SIG-M5 treated with dmso at 0.1 percent for 504 hours (cell line): Measurements from ENCODE around the gene ABCG5.

ENCODE experiments used
- DNase-seq: peaks from one replicate; lab custom pipeline; 2025; ENCODE audit not compliant: unreplicated experiment; lab: John Stamatoyannopoulos, UW

ABCG5 gene

GRCh38 chr2:43838560-43839267 lies at the start of gene ABCG5, which contains the start of gene ABCG8:
ABCG5 (minus strand) TSS chr2:43838839; CDS start chr2:43838679, 160 bp downstream.
ABCG8 (plus strand) TSS chr2:43838971; CDS start chr2:43839054, 83 bp downstream.
- no peak for DNase-seq

GRCh38 chr2:43887176-43887575 lies 48.5 kb upstream of the ABCG5 start:
- no peak for DNase-seq

GRCh38 chr2:43885132-43885632 lies 46.5 kb upstream of the ABCG5 start:
- DNase-seq: no peak

GRCh38 chr2:43884689-43885088 lies 46.0 kb upstream of the ABCG5 start:
- no peak for DNase-seq

GRCh38 chr2:43882312-43882711 lies 43.7 kb upstream of the ABCG5 start:
- DNase-seq: no peak

- DNase-seq: no peak
These were observed 42.3 kb upstream of the ABCG5 start for GRCh38 chr2:43880952-43881351.

GRCh38 chr2:43880471-43880870 lies 41.8 kb upstream of the ABCG5 start:
- DNase-seq: no peak

GRCh38 chr2:43879261-43879660 lies 40.6 kb upstream of the ABCG5 start:
- DNase-seq: peak; percentile 52

GRCh38 chr2:43877782-43878464 lies 39.3 kb upstream of the ABCG5 start:
- peak; percentile 78 for DNase-seq

GRCh38 chr2:43874776-43875451 lies 36.3 kb upstream of the ABCG5 start:
- DNase-seq: no peak

- DNase-seq: no peak
These were observed 33.5 kb upstream of the ABCG5 start for GRCh38 chr2:43872151-43872550.

GRCh38 chr2:43855292-43855691 lies 16.7 kb upstream of the ABCG5 start:
- no peak for DNase-seq

GRCh38 chr2:43854671-43855070 lies 16.0 kb upstream of the ABCG5 start:
- no peak for DNase-seq

- DNase-seq: no peak
These were observed 14.8 kb upstream of the ABCG5 start for GRCh38 chr2:43853141-43854081.

GRCh38 chr2:43852196-43852730 lies 13.6 kb upstream of the ABCG5 start:
- DNase-seq: no peak

GRCh38 chr2:43851011-43851980 lies 12.7 kb upstream of the ABCG5 start:
- no peak for DNase-seq

GRCh38 chr2:43848214-43848613 lies 9.6 kb upstream of the ABCG5 start:
- no peak for DNase-seq

- no peak for DNase-seq
These were observed 7.6 kb upstream of the ABCG5 start for GRCh38 chr2:43846140-43846793.

GRCh38 chr2:43845181-43845580 lies 6.5 kb upstream of the ABCG5 start:
- DNase-seq: no peak
